H1 (cell line): ENCODE data around the gene KCTD21. TPM values are rescaled to one million over a fixed set of nuclear protein-coding genes. Genes with fewer than 3 reads are reported as not detected.

Experiments
- CTCF ChIA-PET: fragments of 300-600 bp; sonication (Branson Sonifier 250); formaldehyde crosslinking; loops from one replicate; lab custom pipeline; 2021; ENCODE audit not compliant: partially characterized antibody; lab: Charles Lee
- POLR2A ChIA-PET: fragments of 300-600 bp; sonication (Branson Sonifier 250); formaldehyde crosslinking; loops from one replicate; lab custom pipeline; 2021; ENCODE audit warnings: inconsistent platforms; ENCODE audit not compliant: partially characterized antibody; lab: Charles Lee
- DNase-seq, 2 experiments: peaks; one replicate each; pipeline versions ENCODE4 v3.0.0 to v3.0.0-alpha.2; 2010 to 2022; ENCODE audit warnings: low spot score in 2 of 2, low read depth in 1 of 2, mixed read lengths in 1 of 2
- FAIRE-seq: peaks from 2 replicates; lab custom pipeline; 2011; peaks lifted over from hg19 to GRCh38; lab: Jason Lieb, UNC
- H2AFZ ChIP-seq: 2 replicates; pipeline ENCODE4 v1.8.1; 2012; ENCODE audit warnings: low read length, inconsistent platforms
- H2AK5ac ChIP-seq: 2 replicates; pipeline ENCODE4 v1.6.1; 2013; ENCODE audit warnings: low read depth, low read length
- H2BK120ac ChIP-seq: replicated peaks from 2 replicates; pipeline ENCODE3; 2013; ENCODE audit warnings: low read depth, low read length, inconsistent platforms
- H2BK12ac ChIP-seq: 2 replicates; pipeline ENCODE4 v1.6.1; 2013; ENCODE audit warnings: low read depth, low read length
- H2BK15ac ChIP-seq: 2 replicates; pipeline ENCODE4 v1.6.1; 2013; ENCODE audit warnings: low read length
- H2BK20ac ChIP-seq: 2 replicates; pipeline ENCODE4 v1.6.1; 2013; ENCODE audit warnings: low read length
- H2BK5ac ChIP-seq: 2 replicates; pipeline ENCODE4 v1.6.1; 2013; ENCODE audit warnings: low read depth, low read length
- H3K14ac ChIP-seq: 2 replicates; pipeline ENCODE4 v1.6.1; 2013; ENCODE audit warnings: inconsistent platforms; ENCODE audit not compliant: insufficient read length
- H3K18ac ChIP-seq: 2 replicates; pipeline ENCODE4 v1.6.1; 2013; ENCODE audit warnings: low read length; ENCODE audit errors: extremely low read depth
- H3K23ac ChIP-seq: 2 replicates; pipeline ENCODE4 v1.6.1; 2013; ENCODE audit warnings: inconsistent platforms; ENCODE audit not compliant: insufficient read length
- H3K23me2 ChIP-seq: 2 replicates; pipeline ENCODE4 v1.6.1; 2013; ENCODE audit warnings: low read depth, low read length
- H3K27ac ChIP-seq: 2 replicates; pipeline ENCODE4 v1.6.1; 2011; ENCODE audit warnings: low read depth, low read length, inconsistent platforms
- H3K27me3 ChIP-seq, 4 experiments: replicated peaks in 1 of 4; 1 replicate in 1 of 4; 2 replicates in 3 of 4; pipeline versions ENCODE4 v1.6.1 to v1.8.1; 2011 to 2013; ENCODE audit warnings: low read length in 3 of 4, mild to moderate bottlenecking in 3 of 4, inconsistent platforms in 2 of 4, mixed read lengths in 2 of 4, moderate library complexity in 1 of 4; ENCODE audit not compliant: control insufficient read depth in 3 of 4, insufficient read depth in 3 of 4; ENCODE audit errors: extremely low read depth in 1 of 4
- H3K36me3 ChIP-seq, 4 experiments: 2 replicates each; pipeline versions ENCODE4 v1.6.1 to v1.8.1; 2011 to 2013; ENCODE audit warnings: mild to moderate bottlenecking in 4 of 4, low read length in 3 of 4, moderate library complexity in 2 of 4, control low read depth in 1 of 4, inconsistent platforms in 1 of 4; ENCODE audit not compliant: insufficient read depth in 4 of 4, control insufficient read depth in 2 of 4
- H3K4ac ChIP-seq: replicated peaks from 2 replicates; pipeline ENCODE3; 2013; ENCODE audit warnings: low read length, low read depth, mixed read lengths, inconsistent platforms; ENCODE audit not compliant: insufficient read length
- H3K4me1 ChIP-seq, 4 experiments: replicated peaks in 1 of 4; 1 replicate in 1 of 4; 2 replicates in 3 of 4; pipeline versions ENCODE4 v1.6.1 to v1.8.1; 2011 to 2013; ENCODE audit warnings: low read length in 3 of 4, inconsistent platforms in 2 of 4, mixed read lengths in 1 of 4; ENCODE audit not compliant: insufficient read depth in 4 of 4, control insufficient read depth in 3 of 4
- H3K4me2 ChIP-seq, 2 experiments: 2 replicates each; pipeline versions ENCODE4 v1.6.1 to v1.8.1; 2011 to 2013; ENCODE audit warnings: low read depth in 2 of 2, low read length in 2 of 2, control low read depth in 1 of 2, inconsistent platforms in 1 of 2, mild to moderate bottlenecking in 1 of 2; ENCODE audit not compliant: insufficient read depth in 1 of 2
- H3K4me3 ChIP-seq, 4 experiments: fragments of 200-600, 300-600 bp in 1 of 4; sonication (generic), shearing (Covaris generic), sonication (Bioruptor Twin) in 1 of 4; 2 replicates each; pipeline versions ENCODE4 v1.5.1 to v1.8.1; 2011 to 2016; ENCODE audit warnings: low read length in 4 of 4, low read depth in 3 of 4, control low read depth in 2 of 4, inconsistent platforms in 2 of 4, mild to moderate bottlenecking in 2 of 4, mixed read lengths in 1 of 4, moderate library complexity in 1 of 4; ENCODE audit not compliant: insufficient read depth in 2 of 4; ENCODE audit errors: extremely low read depth in 1 of 4
- H3K56ac ChIP-seq: replicated peaks from 2 replicates; pipeline ENCODE3; 2013; ENCODE audit warnings: low read depth, mild to moderate bottlenecking, mixed read lengths, low read length, inconsistent platforms; ENCODE audit not compliant: insufficient read length
- H3K79me1 ChIP-seq: 2 replicates; pipeline ENCODE4 v1.6.1; 2013; ENCODE audit warnings: low read depth, low read length, control low read depth
- H3K79me2 ChIP-seq, 2 experiments: 2 replicates each; pipeline versions ENCODE4 v1.6.1 to v1.8.1; 2012 to 2013; ENCODE audit warnings: low read length in 2 of 2, mild to moderate bottlenecking in 2 of 2, inconsistent platforms in 1 of 2; ENCODE audit not compliant: insufficient read depth in 2 of 2, control insufficient read depth in 1 of 2
- H3K9ac ChIP-seq, 4 experiments: replicated peaks in 1 of 4; 1 replicate in 1 of 4; 2 replicates in 3 of 4; pipeline versions ENCODE4 v1.6.1 to v1.8.1; 2011 to 2013; ENCODE audit warnings: low read depth in 3 of 4, low read length in 3 of 4, control low read depth in 2 of 4, mild to moderate bottlenecking in 2 of 4, moderate library complexity in 2 of 4, inconsistent platforms in 1 of 4; ENCODE audit errors: extremely low read depth in 1 of 4
- H3K9me3 ChIP-seq, 2 experiments: 2 replicates each; pipeline versions ENCODE4 v1.6.1 to v1.8.1; 2012 to 2013; ENCODE audit warnings: mild to moderate bottlenecking in 2 of 2, moderate library complexity in 2 of 2, control low read depth in 1 of 2, inconsistent platforms in 1 of 2, low read depth in 1 of 2, low read length in 1 of 2, mixed read lengths in 1 of 2; ENCODE audit not compliant: insufficient read depth in 2 of 2
- H4K20me1 ChIP-seq, 2 experiments: replicated peaks in 1 of 2; 2 replicates each; pipeline versions ENCODE3 to v1.8.1; 2011 to 2013; ENCODE audit warnings: inconsistent platforms in 2 of 2, low read length in 2 of 2, mild to moderate bottlenecking in 1 of 2; ENCODE audit not compliant: insufficient read depth in 2 of 2, control insufficient read depth in 1 of 2
- H4K5ac ChIP-seq: 2 replicates; pipeline ENCODE4 v1.6.1; 2013; ENCODE audit warnings: low read length, low read depth, mixed read lengths, inconsistent platforms; ENCODE audit not compliant: insufficient read length
- H4K8ac ChIP-seq: 2 replicates; pipeline ENCODE4 v1.8.0; 2013; ENCODE audit warnings: mild to moderate bottlenecking, moderate library complexity, low read length, inconsistent platforms; ENCODE audit not compliant: insufficient read depth; ENCODE audit errors: extremely low read depth
- H4K91ac ChIP-seq: replicated peaks from 2 replicates; pipeline ENCODE3; 2013; ENCODE audit warnings: low read length, mixed read lengths, inconsistent platforms; ENCODE audit not compliant: insufficient read length
- ASH2L ChIP-seq: fragments of 200-600, 300-600 bp; sonication (generic); IDR thresholded peaks from one replicate; pipeline ENCODE4 v1.7.1; 2017; ENCODE audit warnings: low read length
- CREB1 ChIP-seq: IDR thresholded peaks from 2 replicates; pipeline ENCODE4 v1.6.1; 2012; ENCODE audit warnings: inconsistent platforms
- FOSL1 ChIP-seq: IDR thresholded peaks from 2 replicates; pipeline ENCODE4 v1.6.1; 2011; ENCODE audit warnings: mild to moderate bottlenecking, low read depth, low read length, moderate library complexity; ENCODE audit not compliant: insufficient read depth
- SIX5 ChIP-seq: IDR thresholded peaks from 2 replicates; pipeline ENCODE4 v1.6.1; 2011; ENCODE audit warnings: mild to moderate bottlenecking, low read depth, low read length
- SP1 ChIP-seq: IDR thresholded peaks from 2 replicates; pipeline ENCODE4 v1.6.1; 2011; ENCODE audit warnings: low read depth, low read length
- SP4 ChIP-seq: IDR thresholded peaks from 2 replicates; pipeline ENCODE4 v1.6.1; 2012; ENCODE audit warnings: low read length, inconsistent platforms
- SRF ChIP-seq: IDR thresholded peaks from 2 replicates; pipeline ENCODE4 v1.6.1; 2011; ENCODE audit warnings: mild to moderate bottlenecking, low read depth, low read length, moderate library complexity
- TAF1 ChIP-seq: IDR thresholded peaks from 2 replicates; pipeline ENCODE4 v1.6.1; 2011; ENCODE audit warnings: mild to moderate bottlenecking, low read depth, low read length
- TEAD4 ChIP-seq: IDR thresholded peaks from 2 replicates; pipeline ENCODE4 v1.6.1; 2012; ENCODE audit warnings: low read depth, low read length, inconsistent platforms, mixed read lengths
- WGBS, 2 experiments: shearing (Covaris generic) in 1 of 2; methylation state at CpG; one replicate each; pipeline versions ENCODE4 v1.1.6 to v1.1.7; 2013 to 2015; ENCODE audit warnings: low lambda C conversion rate in 2 of 2, mixed read lengths in 2 of 2, inconsistent platforms in 1 of 2, low coverage in 1 of 2, missing lambda C conversion rate in 1 of 2; ENCODE audit not compliant: insufficient replicate concordance in 2 of 2, insufficient coverage in 1 of 2, insufficient read length in 1 of 2; ENCODE audit errors: extremely low coverage in 1 of 2, missing lambda C conversion rate in 1 of 2; 5-methylcytosine and 5-hydroxymethylcytosine counted together
- long read RNA-seq, 2 experiments: library from RNA in 1 of 2; library from capped mRNA in 1 of 2; stranded (forward); transcript quantifications; one replicate each; pipeline ENCODE4 v2.0.0, GENCODE V29; 2021; ENCODE audit warnings: inconsistent platforms in 1 of 2
- polyA minus RNA-seq, 3 experiments: library from RNA; depleted of rRNA, polyadenylated mRNA; stranded (reverse); fragments of >200 nt; gene quantifications; 1 replicate in 2 of 3; 2 replicates in 1 of 3; pipeline ENCODE4 v1.2.3, GENCODE V29; 2011
- polyA plus RNA-seq, 7 experiments: library from polyadenylated mRNA; depleted of rRNA in 3 of 7; stranded (reverse) in 5 of 7; unstranded in 2 of 7; fragments of >200 nt in 5 of 7; fragments of 200-250 nt in 2 of 7; gene quantifications; 1 replicate in 5 of 7; 2 replicates in 1 of 7; 4 replicates in 1 of 7; pipeline versions ENCODE4 v1.2.1 to v1.2.3, GENCODE V29; 2011 to 2013; ENCODE audit warnings: missing spikeins in 2 of 7, mixed read lengths in 2 of 7
- total RNA-seq: library from RNA; stranded (reverse); fragmentation: NEBNext Ultra II Directional; extraction: Animal tissue kit (Norgen Biotek cat#: 25700); gene quantifications from 2 replicates; pipeline ENCODE4 v1.2.1, GENCODE V29; 2021

The KCTD21 gene
- 4.1 and 6.2 TPM in 2 replicates for total RNA-seq
- polyA plus RNA-seq (2011; rRNA removed), result 3.2 and 5.0 TPM in 2 replicates
- polyA plus RNA-seq (2011; cell fraction: cytosol; rRNA removed), result 4.1 TPM
- 4.5 TPM for polyA plus RNA-seq (2011; cell fraction: nucleus; rRNA removed)
- 2.8 to 4.9 TPM (median 3.5 TPM) in 4 replicates for polyA plus RNA-seq (2012, experiment 1 of 2)
- 2.9 TPM for polyA plus RNA-seq (2012, experiment 2 of 2)
- polyA plus RNA-seq (2013, experiment 1 of 2), result 1.8 TPM
- polyA plus RNA-seq (2013, experiment 2 of 2), result 1.6 TPM
- polyA minus RNA-seq (2011; rRNA and poly(A)+ RNA removed), result 6.5 and 8.2 TPM in 2 replicates
- 2.3 TPM for polyA minus RNA-seq (2011; cell fraction: cytosol; rRNA and poly(A)+ RNA removed)
- polyA minus RNA-seq (2011; cell fraction: nucleus; rRNA and poly(A)+ RNA removed), result 1.7 TPM
- long read RNA-seq, experiment 1, partial matches to known transcripts, result 0 of 3 reads
- long read RNA-seq, experiment 1, other reads (novel, unspliced or antisense), result 1 of 3 reads
- long read RNA-seq, experiment 2, partial matches to known transcripts, result 0 of 1 reads
- long read RNA-seq, experiment 2, other reads (novel, unspliced or antisense), result 1 of 1 reads

GRCh38 chr11:78188286-78189173, at the start of gene KCTD21, which contains the start of gene USP35:
KCTD21 (minus strand) TSS chr11:78188626; CDS start chr11:78174554, 14,072 bp downstream.
USP35 (plus strand) TSS chr11:78188919; CDS start chr11:78196246, 7,327 bp downstream.
- POLR2A ChIA-PET, result interaction anchor here (0.9 to 3.7 kb wide), 5 partner anchors 11 to 49 kb away, joined by 3 to 16 read pairs (median 3); partner anchors contain the start of gene ALG8
- Histone ChIP-seq H2BK15ac (no peak within 1 kb of the TSS), H2BK120ac (no peak within 1 kb of the TSS), H3K79me2 (no peaks in the 10 kb centered on the region), H3K14ac (no peak within 1 kb of the TSS), H3K18ac (peak within 1 kb of the TSS; percentile 60), H3K36me3 (no peaks in the 10 kb centered on the region), H3K23ac (no peak within 1 kb of the TSS), H3K4me1 (peaks cover 0 to 11% (median 2%) of the 10 kb centered on the region in 4 experiments; a peak in 6 of 7 replicates), H3K23me2 (peaks cover 10% of the 10 kb centered on the region), H2BK12ac (no peak within 1 kb of the TSS), H4K5ac (peak within 1 kb of the TSS; percentile 10), H3K27me3 (peaks cover 0 to 4% (median 2%) of the 10 kb centered on the region in 4 experiments; a peak in 1 of 7 replicates), H2AK5ac (no peak within 1 kb of the TSS), H3K27ac (no peak within 1 kb of the TSS), H2AFZ (no peak within 1 kb of the TSS; the same call in 1 of the 2 replicates), H3K4me2 (peak within 1 kb of the TSS; percentile 74 to 86), H3K9me3 (no peaks in the 10 kb centered on the region), H3K79me1 (peaks cover 2% of the 10 kb centered on the region; the same call in 1 of the 2 replicates), H4K20me1 (peaks cover 0 to 3% of the 10 kb centered on the region in 2 experiments), H3K9ac (0 out of 7 replicates have a peak within 1 kb of the TSS, but pooled peaks of 1 of the 4 experiments have one; percentile 39), H3K4ac (no peak within 1 kb of the TSS), H2BK5ac (no peak within 1 kb of the TSS; the same call in 1 of the 2 replicates), H3K4me3 (peak within 1 kb of the TSS; percentile 54 to 84 (median 79)), H4K8ac (peak within 1 kb of the TSS; percentile 71; the same call in 1 of the 2 replicates), H3K56ac (no peak within 1 kb of the TSS), H4K91ac (no peak within 1 kb of the TSS), H2BK20ac (no peak within 1 kb of the TSS)
- FAIRE-seq, result no peak
- peak; percentile 92 to 95 for DNase-seq
- CTCF ChIA-PET, result interaction anchor here (0.8 kb wide), 1 partner anchor 227 kb away, joined by 3 read pairs; no protein-coding TSS in a partner anchor
- WGBS, 2 experiments, result 2% methylated on average over 60 of the region's 74 CpGs; no CpG with 5 or more reads in 1 of the 2 experiments
- TF ChIP-seq TAF1 (peak; percentile 35; the same call in 1 of the 2 replicates), FOSL1 (no peak), ASH2L (peak; percentile 94), CREB1 (peak; percentile 71; the same call in 1 of the 2 replicates), SP4 (peak; percentile 66; the same call in 1 of the 2 replicates), SP1 (peak; percentile 54; the same call in 1 of the 2 replicates), SRF (no peak), SIX5 (peak; percentile 88), TEAD4 (no peak)
